IPS DF 4.7 (cell line): ENCODE measurements around the gene PLXNA1.

Experiments used
- DNase-seq: peaks from one replicate; pipeline ENCODE4 v3.0.0-alpha.2; 2013; ENCODE audit warnings: low spot score; ENCODE audit errors: extremely low read depth

PLXNA1 gene

DNA sequence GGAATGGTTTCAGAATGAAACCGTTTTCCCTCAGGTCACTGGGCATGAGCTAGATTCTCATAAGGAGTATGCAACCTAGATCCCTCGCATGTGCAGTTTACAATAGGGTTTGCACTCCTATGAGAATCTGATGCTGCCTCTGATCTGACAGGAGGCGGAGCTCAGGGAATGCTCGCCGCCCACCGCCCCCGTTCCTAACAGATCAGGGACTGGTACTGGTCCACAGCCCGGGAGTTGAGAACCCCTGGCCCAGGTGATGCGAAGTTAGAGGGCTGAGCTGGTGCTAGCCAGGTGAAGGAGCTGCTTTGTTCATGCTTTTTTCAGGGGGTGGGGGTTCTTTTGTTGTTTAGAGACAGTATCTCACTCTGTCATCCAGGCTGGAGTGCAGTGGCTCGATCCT is 15.5 kb upstream of the PLXNA1 start:
- DNase-seq, result no peak

DNA sequence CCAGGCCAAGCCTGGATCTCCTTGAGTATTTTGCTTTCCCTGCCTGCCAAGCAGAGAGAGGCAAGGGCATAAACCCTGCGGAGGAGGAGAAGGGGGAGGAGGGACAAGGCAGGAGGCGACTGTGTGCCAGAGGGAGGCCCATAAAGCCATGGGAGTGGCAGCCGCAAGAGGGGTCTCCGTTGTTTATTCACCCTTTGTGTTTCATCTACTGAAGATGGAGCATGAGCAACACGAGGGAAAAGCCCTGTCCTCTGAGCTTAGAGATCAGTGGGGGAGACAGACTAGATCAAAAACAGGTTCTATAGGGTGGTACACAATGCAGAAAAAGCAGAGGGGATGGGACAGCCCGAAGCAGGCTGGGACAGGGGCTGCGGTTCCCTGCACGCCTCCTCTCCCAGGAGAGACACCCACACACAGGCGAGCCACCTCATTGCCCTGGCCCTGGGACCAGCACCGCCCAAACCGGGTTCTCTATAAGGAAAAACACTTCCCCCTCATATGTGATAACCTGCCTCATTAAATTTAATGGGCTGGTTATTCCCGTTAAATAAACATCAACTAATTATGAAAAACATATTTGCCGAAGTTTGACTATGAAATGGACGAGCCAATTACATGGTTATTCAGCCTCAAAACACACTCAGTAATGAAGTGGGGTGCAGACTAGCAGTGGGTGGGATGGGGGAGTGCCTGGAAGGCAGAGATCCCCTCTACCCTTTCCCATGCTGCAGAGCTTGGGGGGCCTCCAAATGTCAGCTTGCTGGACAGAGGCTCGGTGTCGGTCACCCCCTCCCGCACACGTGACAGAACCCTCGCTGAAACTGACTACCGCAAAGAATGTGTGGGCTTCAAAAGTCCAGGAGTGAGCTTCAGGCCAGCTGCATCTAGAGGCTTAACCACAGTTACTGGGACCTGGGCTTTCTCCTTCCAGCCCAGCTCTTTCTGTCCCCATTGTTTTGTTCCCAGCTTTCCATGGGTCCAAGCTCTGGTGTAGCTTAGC is 14.2 kb upstream of the PLXNA1 start:
- no peak for DNase-seq

DNA sequence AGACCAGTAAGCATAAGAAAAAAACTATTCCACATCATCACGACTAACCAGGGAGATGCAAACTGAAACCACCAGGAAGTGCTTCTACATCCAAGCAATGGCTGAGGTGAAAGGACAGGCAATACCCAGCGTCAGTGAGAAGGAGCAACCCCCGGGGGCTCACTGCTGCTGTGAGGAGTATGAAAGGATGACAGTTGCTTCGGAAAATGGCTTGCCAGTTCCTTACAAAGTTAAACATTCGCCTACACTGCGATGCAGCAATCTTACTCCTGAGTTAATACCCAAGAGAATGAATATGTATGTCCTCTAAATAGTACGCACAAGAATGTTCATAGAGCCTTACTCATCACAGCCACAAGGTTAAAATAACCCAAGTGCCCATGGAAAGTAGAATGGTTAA is 13.3 kb upstream of the PLXNA1 start:
- no peak for DNase-seq

DNA sequence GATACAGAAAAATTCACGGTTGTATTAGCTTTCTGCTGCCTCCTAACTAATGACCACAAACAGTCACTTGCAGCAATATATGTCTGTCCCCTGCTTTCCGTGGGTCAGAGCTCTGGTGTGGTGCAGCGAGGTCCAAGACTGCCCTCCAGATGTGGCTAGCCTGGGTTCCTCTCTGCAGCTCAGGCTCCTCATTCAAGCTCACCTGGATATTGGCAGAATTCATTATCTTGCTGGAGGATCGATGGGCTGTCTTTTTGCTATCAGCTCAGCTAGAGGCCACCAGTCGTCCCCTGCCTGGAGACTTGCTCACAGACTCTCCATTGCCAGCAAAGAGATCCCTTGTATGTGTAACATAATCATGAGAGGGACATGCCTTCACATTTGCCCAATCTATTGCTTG is 12.8 kb upstream of the PLXNA1 start:
- no peak for DNase-seq

DNA sequence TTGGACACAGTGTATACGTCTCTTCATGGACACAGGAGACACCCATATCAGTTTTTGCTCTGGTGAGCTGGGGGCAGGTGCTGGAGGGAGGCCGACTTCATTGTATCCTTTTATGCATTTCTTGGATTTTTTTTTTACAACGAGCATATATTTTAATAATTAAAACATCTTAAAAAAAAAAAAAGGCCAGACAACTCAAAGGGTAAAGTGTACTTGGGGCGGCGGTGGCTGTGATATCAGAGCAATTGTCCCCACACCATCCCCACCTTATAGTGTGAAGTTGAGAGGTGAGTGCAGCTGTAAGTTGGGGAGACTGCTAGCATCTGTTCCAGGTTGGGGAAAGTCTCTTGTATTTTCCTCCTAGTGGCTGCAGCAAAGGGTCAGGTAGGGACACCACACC is 12.0 kb upstream of the PLXNA1 start:
- no peak for DNase-seq

DNA sequence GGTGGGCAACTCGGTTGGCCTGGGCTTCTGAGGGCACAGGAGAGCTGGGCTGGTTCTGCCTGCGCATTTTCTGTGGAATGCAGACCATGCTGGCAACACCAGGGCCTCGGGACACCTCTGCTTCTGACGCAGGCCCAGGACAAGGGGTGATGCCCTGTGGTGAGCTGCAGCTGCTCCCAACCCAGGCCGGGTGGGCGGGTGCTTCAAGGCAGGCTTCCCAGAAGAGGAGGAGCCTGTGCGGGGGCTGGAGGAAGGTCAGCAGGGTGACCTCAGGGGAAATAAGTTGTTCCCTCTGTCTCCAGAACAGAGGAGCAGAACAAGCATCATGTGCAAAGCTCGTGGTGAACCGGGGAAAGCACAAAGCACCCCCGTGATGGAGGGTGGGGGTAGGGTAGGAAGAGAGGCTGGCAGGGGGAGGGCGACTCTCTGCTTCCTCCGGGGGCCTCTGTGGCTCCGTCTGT is 11.0 kb upstream of the PLXNA1 start:
- DNase-seq, result no peak

- DNase-seq, result no peak
Observed at GRCh38 chr3:126972866-126973265, 10.0 kb upstream of the PLXNA1 start.

- DNase-seq, result no peak
Observed at GRCh38 chr3:126973814-126974213, 9.1 kb upstream of the PLXNA1 start.

- DNase-seq, result no peak
Observed at GRCh38 chr3:126974756-126975155, 8.2 kb upstream of the PLXNA1 start.

DNA sequence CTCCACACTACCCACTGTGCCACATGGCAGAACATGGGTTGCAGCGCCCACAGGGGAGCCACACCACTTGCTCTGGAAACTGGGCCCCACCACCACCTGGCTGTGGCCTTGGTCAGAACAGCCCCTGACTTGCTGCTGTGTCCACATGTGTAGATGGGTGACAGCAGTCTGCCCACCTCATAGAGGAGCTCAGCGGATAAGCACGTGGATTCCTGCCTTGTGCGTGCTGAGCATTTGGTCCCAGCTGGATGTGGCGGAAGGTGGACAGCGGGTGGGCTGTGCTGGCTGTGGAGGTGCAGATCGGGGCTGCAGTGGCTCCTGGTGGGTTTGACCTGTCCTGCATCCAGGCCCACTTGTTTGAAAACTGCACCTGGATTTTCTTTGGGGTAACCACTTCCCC is 6.0 kb upstream of the PLXNA1 start:
- DNase-seq, result no peak

DNA sequence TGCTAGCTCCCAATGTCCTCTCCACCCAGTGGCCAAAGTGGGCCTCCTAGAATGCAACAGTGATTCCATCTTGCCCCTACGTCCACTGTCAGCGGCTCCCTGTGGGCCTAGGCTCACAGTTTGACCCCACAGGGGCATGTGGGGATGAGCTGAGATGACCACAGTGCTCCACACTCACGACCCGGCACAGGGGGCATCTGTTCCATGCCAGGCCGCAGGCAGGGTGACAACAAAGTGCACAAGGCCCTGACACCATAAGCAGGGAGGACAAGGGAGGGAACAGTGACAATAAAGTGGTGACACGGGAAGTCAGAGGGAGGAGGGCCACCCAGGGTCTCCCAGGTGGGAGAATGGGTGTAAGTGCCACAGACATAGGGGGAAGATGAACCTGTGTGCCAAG is 5.1 kb upstream of the PLXNA1 start:
- DNase-seq, result no peak

GRCh38 chr3:126978291-126978690 is 4.6 kb upstream of the PLXNA1 start:
- no peak for DNase-seq

DNA sequence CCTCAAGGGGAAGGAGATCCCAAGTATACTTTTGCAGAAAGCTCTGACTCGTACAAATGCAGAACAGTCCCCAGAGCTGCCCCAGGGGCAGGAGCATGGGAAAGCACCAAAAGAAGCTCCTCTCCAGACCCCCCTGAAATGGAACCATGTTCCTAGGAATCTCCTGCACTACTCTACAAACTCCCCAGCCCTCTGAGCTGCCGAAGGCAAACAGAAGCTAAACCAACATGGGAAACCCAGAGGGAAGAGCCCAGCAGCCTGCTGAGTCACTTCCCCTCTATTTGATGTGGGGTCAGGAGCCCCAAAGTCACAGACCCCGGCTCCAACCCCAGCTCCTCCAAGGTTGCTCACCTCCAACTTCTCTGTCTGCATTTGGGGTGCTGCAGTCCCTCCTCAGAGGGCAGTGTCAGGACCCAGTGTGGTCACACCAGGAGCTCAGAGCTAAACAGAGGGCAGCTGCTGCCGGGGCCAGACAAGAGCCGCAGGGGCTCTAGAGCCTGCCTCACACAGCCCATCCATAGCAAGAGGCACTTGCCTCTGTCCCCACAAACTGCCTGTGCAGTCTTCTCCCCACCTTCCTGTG is 3.8 kb upstream of the PLXNA1 start:
- DNase-seq, result no peak

GRCh38 chr3:126980266-126980811 is 2.6 kb upstream of the PLXNA1 start:
- no peak for DNase-seq

DNA sequence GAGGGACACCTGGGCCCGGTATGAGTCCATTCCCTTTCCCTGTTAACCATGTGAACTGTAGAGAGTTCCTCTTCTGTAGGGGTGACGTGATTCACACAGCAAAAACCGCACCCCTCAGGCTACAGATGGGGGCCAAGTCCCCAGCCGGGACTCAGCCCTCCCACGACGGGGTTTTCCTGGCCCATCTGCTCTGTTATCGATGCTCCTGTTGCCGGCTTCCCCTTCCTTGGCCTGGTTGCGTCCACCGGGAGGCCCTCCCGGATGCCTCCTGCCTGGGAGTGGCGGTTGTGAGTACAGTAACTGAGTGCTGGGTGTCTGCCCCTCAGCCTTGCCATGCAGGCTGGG is 817 bp upstream of the PLXNA1 start:
- no peak for DNase-seq

DNA sequence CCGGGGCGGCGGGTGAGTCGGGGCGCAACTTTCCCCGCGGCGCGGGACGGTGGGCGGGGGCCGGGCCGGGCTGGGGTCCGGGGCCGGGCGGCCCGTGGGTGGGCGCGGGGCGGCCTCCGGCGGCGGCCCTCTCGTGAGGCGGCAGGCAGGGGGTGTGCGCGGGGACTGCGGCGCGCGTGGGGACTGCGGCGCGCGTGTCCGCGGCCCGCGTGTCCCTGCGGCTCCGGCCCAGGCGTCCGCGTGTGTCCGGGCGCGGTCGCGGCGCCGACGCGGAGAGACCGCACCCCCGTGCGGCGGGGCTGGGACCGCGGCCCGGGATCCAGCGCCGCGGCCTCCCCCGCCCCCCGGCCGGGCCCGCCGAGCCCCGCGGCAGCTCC is 349 bp downstream of the PLXNA1 start:
- no peak for DNase-seq

- DNase-seq, result no peak
Observed at GRCh38 chr3:126983653-126984390, 907 bp downstream of the PLXNA1 start.

DNA sequence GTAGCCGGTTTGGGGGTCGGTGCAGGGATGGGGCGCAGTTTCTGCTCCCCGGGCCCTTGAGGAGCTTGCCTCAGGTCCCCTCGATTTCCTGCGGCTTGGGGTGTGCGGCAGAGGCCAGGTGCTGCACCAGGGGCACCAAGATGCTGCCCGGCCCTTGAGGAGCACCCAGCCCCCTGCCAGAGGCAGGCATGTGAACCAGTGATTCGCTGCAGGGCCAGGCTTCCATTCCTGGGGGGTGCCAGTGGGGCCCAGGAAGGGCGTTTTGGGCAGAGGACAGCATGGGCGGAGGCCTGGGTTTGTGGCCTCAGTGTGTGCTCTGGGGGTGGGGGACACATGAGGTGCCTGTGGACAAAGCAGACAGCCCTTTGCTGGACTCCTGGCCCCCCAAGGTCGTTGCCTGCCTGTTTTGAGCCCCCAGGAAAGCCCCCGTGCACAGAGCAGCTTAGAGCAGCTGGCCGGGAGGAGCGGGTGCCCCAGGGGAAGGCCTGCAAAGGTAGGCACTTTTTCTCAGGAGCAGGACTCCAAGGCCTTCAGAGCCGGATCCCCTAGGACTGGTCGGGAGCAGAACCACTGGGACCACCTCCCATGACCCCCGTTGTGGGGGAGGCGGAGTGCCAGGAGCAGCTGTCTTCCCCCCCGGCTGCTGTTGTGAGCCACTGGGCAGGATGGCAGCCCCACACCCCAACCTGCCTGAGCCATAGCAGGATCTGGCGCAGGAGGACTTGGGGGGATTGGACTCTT is 1.6 kb downstream of the PLXNA1 start:
- no peak for DNase-seq

DNA sequence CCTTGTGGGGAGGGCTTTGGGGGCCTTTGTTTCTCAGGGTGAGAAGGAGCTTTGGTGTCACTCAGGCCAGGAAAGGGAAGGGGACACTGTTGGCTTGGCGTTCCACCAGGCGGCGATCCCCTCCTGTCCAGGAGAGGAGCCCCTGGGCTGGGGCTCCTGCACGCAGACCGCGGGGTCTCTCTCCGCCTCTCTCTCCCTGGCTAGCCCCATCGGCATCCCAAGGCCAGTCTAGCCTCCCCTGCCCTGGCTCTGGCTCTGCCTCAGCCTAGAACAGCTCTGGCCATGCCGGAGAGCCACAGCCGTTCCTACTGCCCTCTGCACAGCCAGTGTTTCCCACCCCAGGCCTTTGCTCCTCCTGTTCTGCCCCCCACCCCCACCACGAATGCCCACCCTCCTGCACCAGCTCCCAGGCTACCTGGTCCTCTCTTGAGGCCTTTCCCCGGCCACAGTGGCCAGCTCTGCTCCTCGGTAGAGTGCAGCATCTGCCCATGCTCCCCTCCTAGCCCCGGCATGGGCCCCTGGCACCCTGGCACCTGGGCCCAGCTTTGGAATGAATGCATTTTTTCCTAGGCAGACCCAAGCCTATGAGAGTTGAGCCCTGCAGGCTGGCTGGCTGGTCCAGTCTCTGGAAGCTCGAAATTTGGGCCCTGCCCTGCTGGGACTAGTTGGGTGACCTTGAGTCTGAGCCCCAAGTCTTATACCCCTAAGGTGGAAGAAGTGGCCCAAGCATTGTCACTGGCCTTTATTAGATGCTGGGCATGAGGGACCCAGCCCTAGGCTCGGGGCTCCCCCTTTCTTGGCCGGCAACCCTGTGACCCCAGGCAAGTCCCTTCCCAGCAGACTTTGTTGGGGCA is 2.4 kb downstream of the PLXNA1 start:
- DNase-seq, result no peak

DNA sequence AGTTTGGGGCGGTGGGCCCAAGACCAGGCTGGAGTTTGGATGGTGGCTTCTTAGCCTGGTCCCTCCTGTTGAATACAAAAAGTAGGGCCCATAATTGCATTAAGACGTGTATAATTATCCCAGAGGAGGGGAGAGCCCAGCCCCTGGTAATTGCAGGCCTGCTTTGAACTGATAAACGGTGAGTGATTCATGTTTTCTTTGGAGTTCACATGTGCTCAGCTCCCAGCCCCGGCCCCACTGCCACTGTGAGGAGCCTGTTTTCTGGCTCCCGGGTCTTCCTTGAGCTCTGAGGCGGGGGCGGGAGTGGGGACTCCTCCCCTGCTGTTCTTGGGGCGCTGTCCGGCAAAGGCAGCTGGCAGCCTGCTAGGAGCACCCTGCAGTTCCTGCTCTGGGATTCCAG is 3.1 kb downstream of the PLXNA1 start:
- no peak for DNase-seq
